Activated B cell treated with CpG ODN at 0.5 μM for 24 hours (primary cell): ENCODE data around the gene BLOC1S4. TPM values are rescaled to one million over a fixed set of nuclear protein-coding genes. Genes with fewer than 3 reads are reported as not detected.

Source experiments
- ATAC-seq: fragments of 200-7000 bp; cut with Tn5 transposase; one replicate; pipeline ENCODE4 v1.10.0; 2021; ENCODE audit warnings: low read depth, mild to moderate bottlenecking, moderate library complexity
- CTCF ChIA-PET: fragments of 350-600 bp; sonication (Branson Sonifier 250); formaldehyde crosslinking; loops from one replicate; lab custom pipeline; 2021; ENCODE audit warnings: antibody characterized with exemption; lab: Charles Lee
- POLR2A ChIA-PET: fragments of 350-600 bp; sonication (Branson Sonifier 250); formaldehyde crosslinking; loops from one replicate; lab custom pipeline; 2021; ENCODE audit warnings: antibody characterized with exemption; lab: Charles Lee
- DNase-seq: peaks from one replicate; pipeline ENCODE4 v3.0.0; 2022
- H3K27ac Mint-ChIP-seq: one replicate; pipeline ENCODE4 v1.8.0; 2020; ENCODE audit warnings: mixed read lengths
- H3K27me3 Mint-ChIP-seq: one replicate; pipeline ENCODE4 v1.8.0; 2021; ENCODE audit warnings: mixed read lengths
- H3K36me3 Mint-ChIP-seq: one replicate; pipeline ENCODE4 v1.8.0; 2021; ENCODE audit warnings: low read depth, mixed read lengths
- H3K4me1 Mint-ChIP-seq: one replicate; pipeline ENCODE4 v1.8.0; 2021; ENCODE audit warnings: mixed read lengths
- H3K4me3 Mint-ChIP-seq: one replicate; pipeline ENCODE4 v1.8.0; 2020; ENCODE audit warnings: mild to moderate bottlenecking, mixed read lengths
- H3K9me3 Mint-ChIP-seq: one replicate; pipeline ENCODE4 v1.8.0; 2020; ENCODE audit warnings: mixed read lengths
- intact Hi-C: fragments of 100-400 bp; cut with micrococcal nuclease; formaldehyde crosslinking; loops from one replicate; pipeline ENCODE4 v1.15.1; 2024
- total RNA-seq: library from RNA; stranded (reverse); gene quantifications from 2 replicates; pipeline ENCODE4 v1.2.3, GENCODE V29; 2022
- TF ChIP-seq, protein P1 (sequence below): fragments of 200-600 bp; IDR thresholded peaks from one replicate; pipeline ENCODE4 v1.8.0; 2022; ENCODE audit warnings: antibody characterized with exemption, mild to moderate bottlenecking

Gene BLOC1S4
- total RNA-seq, 1 donor from 2014 or later = 19.8 TPM

DNA sequence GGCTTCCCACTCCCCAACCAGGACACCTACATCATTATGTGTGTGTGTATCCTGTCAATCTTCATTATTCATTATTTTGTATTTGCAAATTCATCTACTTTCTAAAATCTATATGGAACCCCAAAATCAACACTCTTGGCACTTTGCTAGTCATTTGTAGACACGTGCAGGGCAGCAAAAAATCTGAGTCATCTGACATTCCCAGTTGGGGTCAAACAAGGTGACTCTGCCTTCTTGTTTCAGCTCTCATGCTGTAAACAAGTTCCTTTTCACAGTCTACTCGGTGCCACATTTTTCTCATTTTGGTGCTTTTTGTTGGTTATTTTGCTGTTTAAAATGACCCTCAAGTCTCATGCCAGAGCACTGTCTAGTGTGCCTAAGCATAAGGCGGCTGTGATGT lies 12.2 kb upstream of the BLOC1S4 start:
- peaks cover 65% of the 10 kb centered on the region for H3K36me3 Mint-ChIP-seq
- DNase-seq (no peak), ATAC-seq (no peak)
- TF ChIP-seq, protein P1, sequence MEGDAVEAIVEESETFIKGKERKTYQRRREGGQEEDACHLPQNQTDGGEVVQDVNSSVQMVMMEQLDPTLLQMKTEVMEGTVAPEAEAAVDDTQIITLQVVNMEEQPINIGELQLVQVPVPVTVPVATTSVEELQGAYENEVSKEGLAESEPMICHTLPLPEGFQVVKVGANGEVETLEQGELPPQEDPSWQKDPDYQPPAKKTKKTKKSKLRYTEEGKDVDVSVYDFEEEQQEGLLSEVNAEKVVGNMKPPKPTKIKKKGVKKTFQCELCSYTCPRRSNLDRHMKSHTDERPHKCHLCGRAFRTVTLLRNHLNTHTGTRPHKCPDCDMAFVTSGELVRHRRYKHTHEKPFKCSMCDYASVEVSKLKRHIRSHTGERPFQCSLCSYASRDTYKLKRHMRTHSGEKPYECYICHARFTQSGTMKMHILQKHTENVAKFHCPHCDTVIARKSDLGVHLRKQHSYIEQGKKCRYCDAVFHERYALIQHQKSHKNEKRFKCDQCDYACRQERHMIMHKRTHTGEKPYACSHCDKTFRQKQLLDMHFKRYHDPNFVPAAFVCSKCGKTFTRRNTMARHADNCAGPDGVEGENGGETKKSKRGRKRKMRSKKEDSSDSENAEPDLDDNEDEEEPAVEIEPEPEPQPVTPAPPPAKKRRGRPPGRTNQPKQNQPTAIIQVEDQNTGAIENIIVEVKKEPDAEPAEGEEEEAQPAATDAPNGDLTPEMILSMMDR = no peak
- H3K9me3 Mint-ChIP-seq = no peaks in the 10 kb centered on the region
- H3K27ac Mint-ChIP-seq = no peak overlapping the region
- H3K27me3 Mint-ChIP-seq = no peaks in the 10 kb centered on the region
- H3K4me1 Mint-ChIP-seq = peaks cover 42% of the 10 kb centered on the region
- ChIA-PET POLR2A (no interaction called here), CTCF (no interaction called here)
- intact Hi-C loops = no loop called here
- H3K4me3 Mint-ChIP-seq = no peak overlapping the region

DNA sequence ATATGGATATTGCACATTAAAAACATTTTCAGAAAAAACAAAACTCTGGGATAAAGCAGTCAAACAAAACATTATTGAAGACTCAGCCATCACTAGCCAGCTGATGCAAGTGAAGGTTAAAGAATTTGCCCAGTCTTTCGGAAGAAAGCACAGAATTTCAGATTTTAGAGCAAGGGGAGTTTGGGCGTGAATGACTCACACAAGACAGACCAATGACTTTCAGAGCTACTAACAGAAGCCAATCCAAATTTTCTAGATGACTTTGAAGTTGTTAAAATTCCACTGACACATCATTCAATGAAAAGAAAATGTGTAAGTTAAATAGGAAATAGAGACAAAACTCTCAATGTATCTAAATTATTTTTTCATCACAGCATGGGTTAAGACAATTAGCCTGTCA lies 10.3 kb upstream of the BLOC1S4 start:
- Mint-ChIP-seq H3K27ac (no peak overlapping the region), H3K4me1 (peaks cover 58% of the 10 kb centered on the region), H3K9me3 (peaks cover under 1% of the 10 kb centered on the region), H3K27me3 (no peaks in the 10 kb centered on the region), H3K4me3 (no peak overlapping the region), H3K36me3 (peaks cover 62% of the 10 kb centered on the region)
- POLR2A ChIA-PET = interaction anchor here (1.2 to 2.7 kb wide), 3 partner anchors 31 to 65 kb away, joined by 3 to 10 read pairs (median 4); partner anchors contain the start of gene MRFAP1
- intact Hi-C loops = no loop called here
- CTCF ChIA-PET = no interaction called here
- ATAC-seq (no peak), DNase-seq (no peak)
- TF ChIP-seq, protein P1 = no peak

DNA sequence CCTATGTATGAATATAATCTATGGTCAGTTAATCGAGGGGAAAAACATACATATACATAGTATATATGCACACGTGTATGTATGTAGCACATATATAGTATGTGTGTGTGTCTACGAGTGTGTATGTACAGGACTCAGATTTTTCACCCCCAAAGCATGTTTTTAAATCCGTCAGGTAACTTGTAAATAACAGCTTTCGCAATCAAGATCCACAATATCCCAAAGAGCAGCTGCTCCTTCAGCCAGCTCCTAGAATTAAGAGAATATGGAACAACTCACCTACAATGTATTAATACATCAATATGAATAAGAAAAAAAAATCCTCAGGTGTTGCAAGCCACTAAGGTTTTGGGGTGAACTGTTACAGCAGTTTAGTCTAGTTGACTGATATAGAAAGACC lies 9.8 kb upstream of the BLOC1S4 start:
- ATAC-seq (no peak), DNase-seq (no peak)
- CTCF ChIA-PET = no interaction called here
- intact Hi-C loops = no loop called here
- TF ChIP-seq, protein P1 = no peak
- peaks cover 6% of the 10 kb centered on the region for H3K9me3 Mint-ChIP-seq
- H3K27me3 Mint-ChIP-seq = no peaks in the 10 kb centered on the region
- no peak overlapping the region for H3K27ac Mint-ChIP-seq
- POLR2A ChIA-PET = interaction anchor here (1.2 to 2.7 kb wide), 3 partner anchors 31 to 65 kb away, joined by 3 to 10 read pairs (median 4); partner anchors contain the start of gene MRFAP1
- peak overlapping the region; percentile 26 for H3K4me3 Mint-ChIP-seq
- H3K36me3 Mint-ChIP-seq = peaks cover 61% of the 10 kb centered on the region
- H3K4me1 Mint-ChIP-seq = peaks cover 63% of the 10 kb centered on the region

DNA sequence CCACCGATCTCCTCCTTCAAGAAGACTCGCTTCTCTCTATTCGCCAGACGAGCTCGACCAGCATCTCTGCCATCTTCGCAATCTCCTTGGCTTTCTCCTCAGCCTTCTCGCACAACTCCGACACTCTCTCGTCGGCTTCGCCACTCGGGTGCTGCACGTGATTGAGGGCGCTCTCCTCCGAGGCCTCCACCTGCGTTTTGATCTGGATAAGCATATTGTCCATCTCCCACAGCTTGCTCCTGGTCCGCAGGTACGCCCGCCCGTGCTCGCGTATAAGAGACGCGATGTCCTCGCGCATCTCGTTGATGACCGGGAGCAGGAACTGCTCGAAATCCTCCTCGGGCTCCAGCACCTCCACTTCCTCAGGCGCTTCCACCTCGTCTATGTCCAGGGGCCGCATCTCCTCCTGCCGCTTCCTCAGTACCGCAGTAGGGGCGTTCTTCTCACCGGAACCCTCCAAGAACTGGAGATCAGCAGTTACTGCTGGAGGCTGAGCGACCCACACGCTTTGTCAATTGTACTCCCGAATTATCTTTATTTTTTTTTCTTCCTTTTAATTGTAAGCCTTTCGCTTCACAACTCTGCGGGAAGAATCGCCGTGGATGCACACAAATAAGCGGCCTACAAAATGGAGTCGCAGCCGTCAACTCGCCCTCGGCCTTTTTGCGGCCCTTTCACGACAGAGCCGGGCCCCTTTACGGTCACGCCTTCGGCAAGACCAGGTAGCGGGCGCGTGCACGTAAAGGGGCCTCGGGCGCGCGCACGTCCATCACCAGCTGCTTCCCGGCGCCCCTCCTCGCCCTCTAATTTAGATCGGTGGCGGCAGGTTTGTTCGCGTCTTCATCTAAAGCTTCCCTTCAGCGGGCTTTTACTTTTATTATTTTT lies 6.5 kb upstream of the BLOC1S4 start, which contains the start of gene MRFAP1L1:
Gene MRFAP1L1 (minus strand): TSS at position 636 of the 885 bp plus-strand sequence. CDS start 236 bp downstream, at position 400.
- CTCF ChIA-PET = interaction anchor here (0.8 to 1.8 kb wide), 7 partner anchors 11 to 361 kb away, joined by 3 to 6 read pairs (median 4); partner anchors contain the start of gene TADA2B
- H3K9me3 Mint-ChIP-seq = peaks cover 8% of the 10 kb centered on the region
- peaks cover 64% of the 10 kb centered on the region for H3K4me1 Mint-ChIP-seq
- intact Hi-C loops = loop anchor here (1.0 to 2.0 kb wide), 6 partner anchors 35 to 359 kb away; partner anchors contain the start of genes GRPEL1, KIAA0232, MRFAP1 and TBC1D14
- peak within 1 kb of the TSS; percentile 99 for H3K4me3 Mint-ChIP-seq
- TF ChIP-seq, protein P1 = no peak
- DNase-seq (peak; percentile 93), ATAC-seq (peak; percentile 84)
- peaks cover 3% of the 10 kb centered on the region for H3K27me3 Mint-ChIP-seq
- H3K27ac Mint-ChIP-seq = peak within 1 kb of the TSS; percentile 96
- POLR2A ChIA-PET = interaction anchor here (0.5 to 3.6 kb wide), 15 partner anchors 8 to 1490 kb away, joined by 3 to 57 read pairs (median 4); partner anchors contain the start of genes GRPEL1, MRFAP1, SH3TC1 and TBC1D14
- H3K36me3 Mint-ChIP-seq = peaks cover 44% of the 10 kb centered on the region
